Esophagus mucosa (tissue), 1 donor: ENCODE measurements around the gene PIGX. TPM values are rescaled to one million over a fixed set of nuclear protein-coding genes. Genes with fewer than 3 reads are reported as not detected.

Experiments used
- ATAC-seq: fragments of 200-7000 bp; cut with Tn5 transposase; one replicate; pipeline ENCODE4 v1.9.1; 2020
- total RNA-seq: library from RNA; stranded (reverse); gene quantifications from one replicate; pipeline ENCODE4 v1.2.4, GENCODE V29; 2023
- donor health status: DM: yes; HTN: yes; CAD: no.

Gene PIGX
- total RNA-seq = 20.0 TPM

DNA sequence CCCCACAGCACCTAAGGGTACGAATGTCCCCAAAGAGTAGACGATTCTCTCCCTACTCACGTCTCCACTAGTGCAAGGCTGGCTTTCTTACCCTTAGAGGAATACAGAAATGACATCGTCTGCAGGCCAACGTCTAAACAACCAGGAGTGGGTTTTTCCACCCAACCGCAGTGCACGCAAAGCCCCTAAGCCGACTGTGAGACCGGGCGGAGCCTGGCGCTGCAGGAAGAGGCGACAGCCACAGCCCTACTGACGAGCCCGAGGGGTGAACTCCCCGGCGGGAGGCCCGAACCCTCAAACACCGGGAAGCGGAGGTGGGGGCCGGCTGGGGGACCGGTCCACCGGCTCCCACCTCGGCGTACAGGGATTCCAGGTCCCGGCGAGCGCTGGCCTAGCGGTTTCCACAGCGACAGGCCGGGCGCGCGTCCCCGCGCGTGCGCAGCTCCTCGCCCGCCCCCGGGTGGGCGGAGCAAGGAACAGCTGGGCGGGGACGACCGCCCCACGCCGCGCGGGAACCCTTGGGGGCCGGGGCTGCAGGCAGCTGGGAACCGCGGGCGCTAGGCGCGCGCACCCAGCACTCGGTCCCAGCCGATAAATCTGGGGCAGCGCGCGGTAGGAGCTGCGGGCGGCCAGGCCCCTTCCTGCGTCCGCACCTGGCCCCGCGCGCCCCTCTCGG, at the start of gene PIGX, which contains the start of gene CEP19:
PIGX (plus strand) TSS at position 540 of the 676 bp plus-strand sequence.
CEP19 (minus strand) TSS at position 413 of the 676 bp plus-strand sequence. CDS start 3,593 bp downstream, outside the sequence.
- ATAC-seq = peak; percentile 93

DNA sequence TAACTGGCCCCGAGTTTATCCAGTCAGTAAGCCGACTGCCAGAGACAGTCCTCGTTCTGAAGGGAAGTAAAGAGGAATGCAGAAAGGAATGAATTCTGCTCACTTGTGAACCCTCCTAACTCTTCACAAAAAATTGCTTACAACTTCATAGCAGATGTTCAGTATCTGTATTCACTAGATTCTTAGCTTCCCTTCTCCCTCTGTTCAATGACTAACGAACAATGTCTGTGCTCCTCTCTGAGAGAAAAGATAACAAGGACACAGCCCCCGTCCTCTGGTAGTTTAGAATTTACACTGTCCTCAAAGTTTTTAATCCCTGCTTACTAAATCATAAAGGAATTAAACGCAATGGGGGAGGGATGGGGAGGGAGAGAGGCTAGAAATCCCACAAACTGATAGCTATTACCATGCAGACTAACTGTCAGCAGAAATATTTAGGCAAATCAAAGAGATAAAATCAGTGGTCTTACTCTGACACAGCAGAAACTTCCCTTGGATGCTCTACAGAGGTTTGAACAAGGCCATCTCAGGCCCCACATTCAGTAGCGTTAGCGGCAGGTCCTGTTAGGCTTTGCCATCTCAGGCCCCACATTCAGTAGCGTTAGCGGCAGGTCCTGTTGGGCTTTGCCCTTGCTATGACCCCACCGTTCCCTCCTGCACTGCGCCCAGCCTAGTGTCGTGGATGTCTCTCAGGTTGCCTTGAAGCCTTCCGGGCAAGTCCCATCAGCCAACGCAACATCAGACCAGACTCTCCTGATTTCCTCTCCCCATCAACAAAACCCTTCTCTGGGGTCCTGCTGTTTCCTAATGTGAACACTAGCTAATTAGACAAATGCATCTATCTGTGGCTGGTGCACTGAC, 49.2 kb upstream of the PIGX start:
- no peak for ATAC-seq

DNA sequence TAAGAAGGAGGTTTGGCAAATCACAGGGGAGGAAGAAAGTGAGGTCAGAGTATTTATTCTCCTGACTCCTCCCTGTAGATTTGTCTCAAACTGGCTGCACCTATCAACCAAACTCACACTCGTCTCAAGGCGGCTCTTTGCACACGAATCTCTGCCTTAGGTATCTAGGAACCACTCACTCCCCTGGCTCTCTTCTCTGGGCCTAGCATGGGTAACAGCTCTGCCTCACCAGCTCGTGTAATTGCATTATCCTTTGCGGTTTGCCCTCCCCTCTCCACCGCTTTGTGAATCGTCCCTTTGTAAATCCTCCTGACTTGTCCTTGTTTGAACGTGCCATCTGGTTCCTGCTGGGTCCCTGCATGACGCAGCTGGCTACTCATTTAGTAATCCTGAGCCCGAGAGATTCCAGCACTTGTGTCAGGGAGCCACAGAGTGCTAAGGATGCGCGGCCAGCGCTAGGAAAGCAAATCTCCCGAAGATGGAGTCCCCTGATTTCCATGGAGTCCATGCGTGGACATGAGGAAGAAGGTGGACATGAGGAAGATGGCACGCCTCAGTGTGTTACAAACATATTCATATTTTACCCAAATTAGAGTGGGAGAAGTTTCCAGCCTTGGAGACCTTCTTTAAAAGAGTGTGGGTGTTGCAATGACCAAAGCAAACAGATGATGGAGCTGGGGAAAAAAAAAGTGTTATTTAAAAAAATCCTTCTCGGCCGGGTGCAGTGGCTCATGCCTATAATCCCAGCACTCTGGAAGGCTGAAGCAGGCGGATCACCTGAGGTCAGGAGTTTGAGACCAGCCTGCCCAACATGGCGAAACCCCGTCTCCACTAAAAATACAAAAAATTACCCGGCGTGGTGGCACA, 45.9 kb upstream of the PIGX start:
- ATAC-seq = peak; percentile 78

DNA sequence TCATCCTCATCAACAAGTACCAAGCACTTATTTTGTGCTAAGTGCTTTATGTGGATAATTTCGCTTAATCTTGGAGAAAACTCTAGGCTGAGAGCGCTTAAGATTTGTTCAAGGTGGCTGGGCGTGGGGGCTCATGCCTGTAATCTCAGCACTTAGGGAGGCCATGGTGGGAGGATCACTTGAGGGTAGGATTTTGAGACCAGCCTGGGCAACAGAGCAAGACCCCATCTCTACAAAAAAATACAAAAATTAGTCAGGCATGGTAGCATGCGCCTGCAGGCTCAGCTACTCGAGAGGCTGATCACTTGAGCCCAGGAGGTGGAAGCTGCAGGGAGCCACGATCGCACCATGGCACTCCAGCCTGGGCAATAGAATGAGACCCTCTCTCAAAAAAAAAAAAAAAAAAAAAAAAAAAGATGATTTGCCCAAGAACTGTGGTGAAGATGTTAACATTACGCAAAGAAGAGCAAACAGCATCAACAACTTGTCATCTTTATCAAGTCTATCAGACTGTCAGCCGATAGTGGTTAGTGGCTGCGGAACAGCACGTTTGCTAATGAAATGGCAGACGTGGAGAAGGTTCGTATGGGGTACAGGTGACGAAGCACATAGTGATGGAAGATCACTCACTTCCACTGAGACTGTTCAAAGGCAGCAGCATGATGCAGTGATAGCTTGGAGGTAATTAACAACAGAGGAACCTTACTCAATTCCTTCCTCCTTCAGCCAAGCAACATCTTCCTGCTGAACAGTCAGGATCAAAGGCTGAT, 44.9 kb upstream of the PIGX start:
- no peak for ATAC-seq

DNA sequence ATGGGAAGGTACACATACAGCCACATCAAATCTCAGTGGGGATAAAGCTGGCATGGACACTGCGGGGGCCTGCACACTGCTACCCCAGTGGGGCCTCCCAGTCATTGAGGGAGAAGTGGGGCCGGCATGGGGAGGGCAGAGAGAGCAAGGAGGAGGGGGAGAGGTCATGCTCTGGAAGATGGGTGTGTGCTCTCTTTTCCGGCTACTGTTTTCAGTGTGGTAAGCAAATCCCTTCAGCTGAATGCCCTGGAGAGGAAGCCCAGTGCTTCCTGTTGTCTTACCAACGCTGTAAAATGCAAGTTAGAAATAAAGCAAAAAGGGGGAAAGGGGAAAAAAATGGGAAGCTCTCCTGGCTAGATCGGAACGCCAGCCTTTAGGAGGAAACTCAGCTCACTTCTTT, 41.8 kb upstream of the PIGX start:
- ATAC-seq = no peak

DNA sequence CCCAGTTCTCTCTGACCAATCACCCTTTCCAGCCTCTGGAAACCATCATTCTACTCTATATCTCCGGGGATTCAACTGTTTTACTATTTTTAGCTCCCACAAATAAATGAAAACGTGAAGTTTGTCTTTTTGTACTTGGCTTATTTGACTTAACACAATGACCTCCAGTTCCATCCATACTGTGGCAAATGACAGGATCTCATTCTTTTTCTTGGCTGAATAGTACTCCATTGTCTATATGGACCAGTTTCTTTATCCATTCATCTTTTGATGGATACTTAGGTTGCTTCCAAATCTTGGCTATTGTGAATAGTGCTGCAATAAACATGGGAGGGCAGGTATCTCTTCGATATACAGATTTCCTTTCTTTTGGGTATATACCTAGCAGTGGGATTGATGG, 38.5 kb upstream of the PIGX start:
- no peak for ATAC-seq

DNA sequence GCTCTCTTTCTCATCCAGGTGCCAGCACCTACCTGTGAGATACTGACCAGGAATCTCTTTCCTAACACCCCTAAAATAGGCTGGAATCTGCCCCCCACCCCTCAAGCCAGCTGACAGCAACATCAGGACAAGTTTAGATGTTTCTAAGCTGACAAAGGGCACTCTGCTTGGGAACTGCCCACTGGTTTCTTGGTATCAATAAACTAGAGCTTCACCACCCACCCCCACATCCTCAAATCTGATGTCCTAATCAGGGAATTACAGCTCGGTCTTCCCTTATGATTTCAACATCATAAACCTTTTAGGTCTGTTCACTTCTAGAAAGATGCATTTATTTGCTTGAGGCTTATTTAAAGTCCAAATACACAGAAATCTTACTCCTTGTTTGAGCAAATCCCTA, 34.8 kb upstream of the PIGX start:
- no peak for ATAC-seq

DNA sequence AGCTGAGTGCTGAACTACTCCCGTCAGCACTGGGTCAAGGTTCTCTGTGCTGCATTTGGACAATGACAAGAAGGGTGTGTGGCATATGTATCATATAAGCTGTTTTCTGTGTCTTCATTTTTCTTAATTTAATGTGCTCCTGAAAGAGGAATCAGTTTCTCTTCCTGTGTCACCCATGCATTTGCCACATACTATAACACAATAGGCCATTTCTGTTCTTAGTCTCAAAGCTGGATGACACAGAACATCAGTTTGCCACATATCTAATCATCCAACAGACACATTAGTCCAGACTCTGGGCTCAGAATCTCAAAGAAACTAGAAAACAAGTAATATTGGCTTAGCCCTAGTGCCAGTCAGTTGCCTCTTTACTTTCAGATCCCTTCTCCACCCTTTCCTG, 34.2 kb upstream of the PIGX start:
- no peak for ATAC-seq

DNA sequence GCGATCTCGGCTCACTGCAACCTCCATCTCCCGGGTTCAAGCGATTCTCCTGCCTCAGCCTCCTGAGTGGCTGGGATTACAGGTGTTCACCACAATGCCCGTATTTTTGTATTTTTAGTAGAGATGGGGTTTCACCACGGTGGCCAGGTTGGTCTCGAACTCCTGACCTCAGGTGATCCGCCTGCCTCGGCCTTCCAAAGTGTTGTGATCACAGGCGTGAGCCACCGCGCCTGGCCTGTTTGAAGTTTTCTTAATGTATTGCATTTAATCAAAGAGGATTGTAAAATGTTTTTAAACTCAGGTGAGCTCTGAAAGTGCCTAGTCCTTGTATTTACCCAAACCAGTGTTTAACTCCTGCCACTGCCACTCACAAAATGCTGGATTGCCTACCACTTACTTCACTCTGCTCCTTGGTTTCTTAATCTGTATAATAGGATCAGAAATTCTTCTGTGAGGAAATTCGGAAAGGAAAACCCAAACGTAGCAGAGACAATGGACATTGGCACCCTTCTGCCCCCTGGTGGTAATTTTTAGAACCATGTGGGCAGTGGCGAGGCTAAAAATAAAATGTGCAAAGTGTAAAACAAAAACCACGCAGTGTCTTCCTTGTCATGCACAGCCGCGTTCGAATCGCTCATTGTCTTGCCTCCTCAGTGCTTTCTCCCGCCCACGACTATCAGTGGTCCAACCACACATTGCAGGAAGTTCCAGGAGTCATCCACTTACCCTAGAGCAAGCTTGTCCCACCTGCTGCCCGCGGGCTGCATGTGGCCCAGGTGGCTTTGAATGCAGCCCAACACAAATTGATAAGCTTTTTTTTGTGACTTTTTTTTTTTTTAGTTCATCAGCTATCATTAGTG, 27.4 kb upstream of the PIGX start:
- ATAC-seq = peak; percentile 82

DNA sequence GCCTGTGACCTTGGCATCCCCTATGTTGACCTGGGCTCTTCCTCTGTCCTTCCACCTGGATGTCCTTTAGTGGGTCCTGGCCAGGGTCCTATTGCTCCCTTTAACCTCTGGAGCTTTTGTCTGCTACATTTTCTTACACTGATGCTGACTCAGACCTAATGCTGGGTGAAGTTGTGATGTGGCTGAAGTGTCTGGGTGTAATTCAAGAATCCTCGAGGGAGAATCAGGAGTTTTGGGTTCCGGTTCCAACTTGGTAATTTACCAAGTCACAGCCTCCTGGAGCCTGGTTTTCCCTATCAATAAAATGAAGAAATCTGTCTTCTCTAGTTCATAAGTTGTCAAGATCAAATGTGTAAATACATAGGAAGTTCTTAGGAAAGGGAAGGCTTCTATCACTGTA, 25.7 kb upstream of the PIGX start:
- ATAC-seq = no peak

DNA sequence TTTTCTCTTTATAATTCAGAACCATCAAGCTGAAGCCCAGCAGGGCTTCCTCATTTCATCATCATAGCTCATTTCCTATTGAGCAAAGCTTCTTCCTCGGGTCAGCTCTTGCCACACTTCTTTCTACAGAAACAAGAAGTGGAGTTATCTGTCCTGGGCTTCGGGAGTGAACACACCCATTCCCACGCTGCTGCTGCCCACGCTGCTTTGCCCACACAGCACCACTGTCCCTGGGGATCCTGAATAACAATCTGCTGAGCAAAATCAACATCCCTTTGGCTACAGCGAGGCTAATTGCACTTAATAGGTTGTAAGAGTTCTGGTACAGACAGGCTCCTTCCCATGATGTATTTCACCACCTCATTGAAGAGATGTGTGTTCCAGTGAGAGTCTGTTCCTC, 23.8 kb upstream of the PIGX start:
- peak; percentile 58 for ATAC-seq

DNA sequence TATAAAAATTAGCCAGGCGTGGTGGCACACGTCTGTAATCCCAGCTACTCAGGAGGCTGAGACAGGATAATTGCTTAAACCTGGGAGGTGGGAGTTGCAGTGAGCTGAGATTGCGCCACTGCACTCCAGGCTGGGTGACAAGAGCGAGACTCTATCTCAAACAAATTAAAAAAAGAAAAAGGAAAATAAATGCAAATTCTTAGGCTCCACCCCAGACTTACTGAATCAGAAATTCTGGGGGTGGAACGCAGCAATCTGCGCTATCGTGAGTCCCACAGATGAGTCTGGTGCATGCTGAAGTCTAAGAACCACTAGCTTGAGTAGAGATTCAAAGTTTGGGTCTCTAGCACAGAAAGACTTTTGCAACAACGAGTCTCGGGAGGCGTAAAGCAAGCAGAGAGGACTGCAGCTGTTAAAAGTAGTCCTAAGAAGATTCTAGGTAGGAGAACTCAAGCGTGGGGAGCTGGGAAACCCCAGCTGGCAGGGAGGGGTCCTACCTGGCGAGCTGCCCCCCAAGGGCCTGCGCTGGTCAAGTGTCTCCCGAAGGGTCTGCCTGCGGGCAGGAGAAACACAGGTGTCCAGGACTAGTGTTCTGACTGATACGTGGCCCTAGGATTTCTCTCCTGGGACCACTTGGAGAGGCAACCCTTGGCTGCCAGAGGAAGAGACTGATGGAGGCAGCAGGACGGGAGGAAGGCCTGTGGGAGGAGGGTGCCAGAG, 22.1 kb upstream of the PIGX start:
- ATAC-seq = no peak

DNA sequence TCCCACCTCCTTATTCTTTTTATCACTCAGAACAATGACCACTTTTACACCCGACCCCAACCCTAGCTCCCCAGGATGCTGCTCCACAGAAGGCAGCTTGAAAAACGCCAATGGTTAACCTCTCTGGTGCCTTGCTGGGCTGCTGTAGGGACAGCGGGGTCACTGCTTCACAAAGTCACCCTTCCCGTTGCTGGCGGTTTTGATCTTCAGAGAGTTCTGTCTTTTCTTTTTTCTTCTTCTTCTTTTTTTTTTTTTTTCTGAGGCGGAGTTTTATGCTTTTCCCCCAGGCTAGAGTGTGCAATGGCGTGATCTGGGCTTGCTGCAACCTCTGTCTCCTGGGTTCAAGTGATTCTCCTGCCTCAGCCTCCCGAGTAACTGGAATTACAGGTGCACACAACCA, 20.8 kb upstream of the PIGX start:
- ATAC-seq = no peak

DNA sequence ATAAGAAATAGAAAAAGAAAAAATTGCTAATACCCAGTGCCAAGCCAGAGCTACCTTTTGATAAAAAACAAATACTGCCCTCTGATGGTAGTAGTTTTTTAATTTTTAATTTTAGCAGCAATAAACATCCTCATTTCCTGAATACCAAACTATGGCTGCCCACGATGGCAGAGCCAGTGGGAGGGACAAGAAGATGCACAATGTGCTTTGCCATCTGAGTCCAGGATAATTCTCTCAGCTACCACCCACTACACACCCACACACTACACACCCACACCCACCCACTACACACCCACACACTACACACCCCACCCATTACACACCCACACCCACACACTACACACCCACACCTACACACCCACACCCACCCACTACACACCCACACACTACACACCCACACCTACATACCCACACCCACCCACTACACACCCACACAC, 18.0 kb upstream of the PIGX start:
- ATAC-seq = no peak

DNA sequence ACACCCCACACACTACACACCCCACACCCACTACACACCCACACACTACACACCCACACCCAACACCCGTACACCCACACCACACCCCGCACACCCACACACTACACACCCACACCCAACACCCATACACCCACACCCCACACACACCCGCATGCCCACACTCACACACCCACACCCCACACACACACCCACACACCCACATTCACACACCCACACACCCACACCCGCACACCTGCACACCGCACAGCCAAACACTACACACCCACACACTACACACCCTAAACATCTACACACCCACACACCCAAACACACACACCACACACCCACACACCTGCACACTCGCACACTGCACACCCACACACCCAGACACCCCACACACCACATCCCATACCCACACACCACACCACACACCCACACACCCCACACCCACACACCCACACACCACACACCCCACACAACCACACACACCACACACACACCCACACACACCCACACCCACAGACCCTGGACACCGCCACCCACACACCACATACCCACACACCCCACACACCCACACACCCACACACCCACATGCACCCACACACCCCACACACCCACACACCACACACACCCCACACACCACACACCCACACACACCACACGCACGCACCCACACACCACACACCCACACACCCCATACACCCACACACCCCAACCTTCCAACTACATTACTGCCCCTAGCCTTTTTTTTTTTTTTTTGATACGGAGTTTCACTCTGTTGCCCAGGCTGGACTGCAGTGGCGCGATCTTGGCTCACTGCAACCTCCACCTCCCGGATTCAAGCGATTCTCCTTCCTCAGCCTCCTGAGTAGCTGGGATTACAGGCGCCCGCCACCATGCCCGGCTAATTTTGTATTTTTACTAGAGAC, 17.0 kb upstream of the PIGX start:
- peak; percentile 41 for ATAC-seq

DNA sequence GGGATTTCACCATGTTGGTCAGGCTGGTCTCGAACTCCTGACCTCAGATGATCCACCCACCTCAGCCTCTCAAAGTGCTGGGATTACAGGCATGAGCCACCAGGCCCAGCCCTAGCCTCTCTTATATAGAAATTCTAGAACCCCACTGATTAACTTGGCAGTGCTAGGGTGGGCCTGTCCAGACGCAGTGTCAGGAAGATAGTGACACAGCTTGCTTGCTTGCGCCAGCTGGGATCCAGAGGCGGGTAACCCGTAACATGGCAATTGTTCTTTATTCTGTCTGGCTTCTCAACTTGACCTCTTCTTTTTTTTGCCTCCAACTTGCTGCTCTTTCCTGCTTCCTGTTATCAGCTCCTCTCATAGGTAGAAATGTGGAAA, 16.3 kb upstream of the PIGX start:
- ATAC-seq = no peak

DNA sequence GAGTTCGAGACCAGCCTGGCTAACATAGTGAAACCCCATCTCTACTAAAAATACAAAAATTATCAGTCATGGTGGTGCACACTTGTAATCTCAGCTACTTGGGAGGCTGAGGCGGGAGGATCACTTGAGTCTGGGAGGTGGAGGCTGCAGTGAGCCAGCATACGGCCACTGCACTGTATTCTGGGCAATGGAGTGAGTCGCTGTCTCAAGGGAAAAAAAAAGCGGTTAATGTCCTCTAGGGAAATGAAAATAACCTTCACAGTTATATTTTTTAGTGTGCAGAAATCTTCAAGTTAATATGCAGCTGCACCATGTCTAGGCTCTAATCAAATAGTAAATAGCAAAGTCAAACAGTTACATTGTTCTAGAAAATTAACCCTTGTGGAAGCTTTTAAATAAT, 14.9 kb upstream of the PIGX start:
- no peak for ATAC-seq

DNA sequence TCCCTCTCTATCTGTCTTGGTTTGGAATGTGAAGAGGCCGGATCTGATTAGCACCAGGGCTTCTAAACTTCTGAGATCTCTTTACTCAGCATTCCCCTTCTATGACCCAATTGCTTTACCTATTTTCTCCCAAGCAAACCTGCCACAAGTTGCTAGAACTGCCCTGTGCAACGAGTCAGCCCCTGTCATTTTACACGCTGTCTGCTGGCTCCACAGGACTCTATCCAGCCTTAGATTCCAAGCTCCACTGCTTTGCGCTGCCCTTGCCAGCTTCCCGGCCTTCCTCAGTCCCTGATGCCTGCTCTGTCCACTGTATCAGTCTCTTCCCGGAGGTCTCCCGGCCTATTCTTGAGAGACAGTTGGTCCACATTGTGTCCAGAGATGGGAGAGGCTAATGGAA, 12.4 kb upstream of the PIGX start:
- ATAC-seq = no peak

DNA sequence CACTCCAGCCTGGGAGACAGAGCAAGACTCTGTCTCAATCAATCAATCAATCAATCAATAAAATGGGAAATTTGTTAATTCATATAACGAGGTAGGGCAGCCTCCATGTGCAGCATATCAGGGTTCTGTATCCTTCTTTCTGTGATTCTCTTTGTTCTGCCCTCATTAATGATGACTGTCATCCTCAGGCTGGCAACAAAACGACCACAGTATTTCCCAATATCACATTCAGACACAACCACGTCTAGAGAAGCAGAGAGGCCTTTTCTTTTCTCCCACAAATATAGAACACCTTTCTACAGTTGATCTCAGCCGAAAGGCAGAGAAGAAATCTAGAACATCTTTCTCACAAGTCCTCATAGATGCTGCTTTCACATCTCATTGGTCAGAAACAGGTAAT, 11.4 kb upstream of the PIGX start:
- ATAC-seq = no peak
